GM12878 (cell line): ENCODE measurements around the gene CCNL2. TPM values are rescaled to one million over a fixed set of nuclear protein-coding genes. Genes with fewer than 3 reads are reported as not detected.

ENCODE experiments used
- ATAC-seq: fragments of 200-7000 bp; cut with Tn5 transposase; 3 replicates; pipeline ENCODE4 v1.9.1; 2020; ENCODE audit warnings: mild to moderate bottlenecking, moderate library complexity
- BruUV-seq: library from RNA; stranded (reverse); fragments of 400-500 nt; replicated peaks from 2 replicates; lab custom pipeline; 2021; lab: Mats Ljungman, UMichigan
- CTCF ChIA-PET: fragments of 300-600 bp; sonication (Branson Sonifier 250); formaldehyde crosslinking; extraction: SDS; loops from one replicate; lab custom pipeline; 2021; ENCODE audit warnings: inconsistent platforms; lab: Yijun Ruan, JAX
- POLR2A ChIA-PET: fragments of 350-600 bp; formaldehyde crosslinking; extraction: SDS; loops from one replicate; lab custom pipeline; 2021; ENCODE audit warnings: inconsistent platforms; lab: Charles Lee
- RAD21 ChIA-PET: fragments of 300-600 bp; sonication (Branson Sonifier 250); formaldehyde crosslinking; loops from one replicate; lab custom pipeline; 2023; ENCODE audit warnings: antibody characterized with exemption; ENCODE audit not compliant: unreplicated experiment; lab: Charles Lee
- SMC1A ChIA-PET: fragments of 300-600 bp; sonication (Branson Sonifier 250); formaldehyde crosslinking; loops from one replicate; lab custom pipeline; 2023; ENCODE audit not compliant: unreplicated experiment, uncharacterized antibody; lab: Charles Lee
- DNase-seq: peaks from one replicate; pipeline ENCODE4 v3.0.0-alpha.2; 2011; ENCODE audit warnings: low read depth, low spot score
- FAIRE-seq: peaks from 3 replicates; lab custom pipeline; 2011; peaks lifted over from hg19 to GRCh38; lab: Jason Lieb, UNC
- H2AFZ ChIP-seq: 2 replicates; pipeline ENCODE4 v1.6.0; 2011; ENCODE audit warnings: low read depth, low read length, control low read depth; ENCODE audit not compliant: control insufficient read depth
- H3K27ac ChIP-seq: 2 replicates; pipeline ENCODE4 v1.5.1; 2011; ENCODE audit warnings: control low read depth; ENCODE audit not compliant: control insufficient read depth, insufficient read depth
- H3K27me3 ChIP-seq, 2 experiments: replicated peaks in 1 of 2; 2 replicates each; pipeline versions ENCODE4 v1.6.0 to v1.6.1; 2011; ENCODE audit warnings: low read length in 1 of 2; ENCODE audit not compliant: control insufficient read depth in 2 of 2, insufficient read depth in 2 of 2
- H3K36me3 ChIP-seq, 2 experiments: 2 replicates each; pipeline ENCODE4 v1.5.1; 2011; ENCODE audit warnings: low read length in 1 of 2; ENCODE audit not compliant: control insufficient read depth in 2 of 2, insufficient read depth in 2 of 2
- H3K4me1 ChIP-seq: 2 replicates; pipeline ENCODE4 v1.6.1; 2011; ENCODE audit warnings: mild to moderate bottlenecking, low read length, moderate library complexity, mixed read lengths; ENCODE audit not compliant: control insufficient read depth, insufficient read depth
- H3K4me2 ChIP-seq: 2 replicates; pipeline ENCODE4 v1.6.0; 2011; ENCODE audit warnings: control low read depth; ENCODE audit not compliant: control insufficient read depth, insufficient read depth
- H3K4me3 ChIP-seq: fragments of 200-600 bp; sonication (generic); 2 replicates; pipeline ENCODE4 v1.5.1; 2016
- H3K79me2 ChIP-seq: 2 replicates; pipeline ENCODE4 v1.6.0; 2011; ENCODE audit warnings: low read length; ENCODE audit not compliant: control insufficient read depth, insufficient read depth
- H3K9ac ChIP-seq: 2 replicates; pipeline ENCODE4 v1.8.0; 2011; ENCODE audit warnings: low read length, control low read depth, mixed read lengths; ENCODE audit not compliant: control insufficient read depth, insufficient read depth
- H3K9me3 ChIP-seq: replicated peaks from 3 replicates; pipeline ENCODE4 v1.5.1; 2011; ENCODE audit warnings: mild to moderate bottlenecking, low read length; ENCODE audit not compliant: control insufficient read depth, insufficient read depth
- H4K20me1 ChIP-seq: 2 replicates; pipeline ENCODE4 v1.6.0; 2011; ENCODE audit not compliant: control insufficient read depth, insufficient read depth
- CBFB ChIP-seq: IDR thresholded peaks from 2 replicates; pipeline ENCODE4 v1.6.1; 2016; ENCODE audit warnings: antibody characterized with exemption, low read depth
- CBX3 ChIP-seq: fragments of 200-600 bp; sonication (generic); IDR thresholded peaks from 2 replicates; pipeline ENCODE4 v1.6.1; 2016; ENCODE audit warnings: low read depth, borderline replicate concordance
- ELK1 ChIP-seq: IDR thresholded peaks from 2 replicates; pipeline ENCODE4 v1.6.1; 2012; ENCODE audit warnings: low read depth, low read length, improper control_type of control experiment
- EZH2 ChIP-seq: IDR thresholded peaks from 2 replicates; pipeline ENCODE4 v1.6.1; 2012; ENCODE audit warnings: low read depth, mild to moderate bottlenecking, control low read depth, inconsistent platforms, low read length, borderline replicate concordance; ENCODE audit not compliant: control insufficient read depth
- FOXM1 ChIP-seq: IDR thresholded peaks from 2 replicates; pipeline ENCODE4 v1.6.1; 2012; ENCODE audit warnings: low read depth, mild to moderate bottlenecking, inconsistent platforms, low read length, moderate library complexity
- HDAC2 ChIP-seq: fragments of 200-600 bp; sonication (generic); IDR thresholded peaks from 2 replicates; pipeline ENCODE4 v1.6.1; 2017
- SMC3 ChIP-seq: IDR thresholded peaks from 2 replicates; pipeline ENCODE4 v1.6.1; 2011; ENCODE audit warnings: low read length, improper control_type of control experiment, borderline replicate concordance
- SPI1 ChIP-seq: IDR thresholded peaks from 2 replicates; pipeline ENCODE4 v1.6.1; 2011; ENCODE audit warnings: low read depth, mild to moderate bottlenecking, low read length, moderate library complexity, borderline replicate concordance; ENCODE audit not compliant: insufficient read depth
- TCF3 ChIP-seq: IDR thresholded peaks from 2 replicates; pipeline ENCODE4 v1.6.1; 2012; ENCODE audit warnings: low read depth, mild to moderate bottlenecking, low read length, borderline replicate concordance; ENCODE audit not compliant: insufficient read depth
- ZNF207 ChIP-seq: fragments of 450-650 bp; IDR thresholded peaks from 2 replicates; pipeline ENCODE4 v1.6.1; 2014; ENCODE audit warnings: antibody characterized with exemption, mild to moderate bottlenecking, borderline replicate concordance
- ZNF24 ChIP-seq: fragments of 450-650 bp; IDR thresholded peaks from 2 replicates; pipeline ENCODE4 v1.6.1; 2017; ENCODE audit warnings: antibody characterized with exemption, mild to moderate bottlenecking
- WGBS: methylation state at CpG from one replicate; pipeline ENCODE4 v1.1.6; 2016; ENCODE audit warnings: low lambda C conversion rate; ENCODE audit not compliant: insufficient replicate concordance, insufficient coverage; ENCODE audit errors: missing lambda C conversion rate; 5-methylcytosine and 5-hydroxymethylcytosine counted together
- in situ Hi-C: fragments of 300-500 bp; cut with MboI; formaldehyde crosslinking; loops from 9 replicates; pipeline ENCODE4 v1.14.3; 2018; ENCODE audit warnings: mixed read lengths
- intact Hi-C: fragments of 100-400 bp; cut with micrococcal nuclease; formaldehyde crosslinking; loops from one replicate; pipeline ENCODE4 v1.14.2; 2022; ENCODE audit not compliant: unreplicated experiment
- polyA plus RNA-seq, 11 experiments: library from polyadenylated mRNA; depleted of rRNA in 4 of 11; unstranded in 6 of 11; stranded (reverse) in 5 of 11; fragments of >200 nt; fragmentation: Nextera tagmentation in 4 of 11; fragmentation: Illumina TruSeq in 1 of 11; extraction: Ambion mirVana in 4 of 11; extraction: Trizol in 1 of 11; gene quantifications; 1 replicate in 1 of 11; 2 replicates in 10 of 11; pipeline versions ENCODE4 v1.2.1 to v1.2.3, GENCODE V29; 2011 to 2016; ENCODE audit warnings: inconsistent platforms in 2 of 11, missing spikeins in 2 of 11, low read depth in 1 of 11
- total RNA-seq, 4 experiments: library from RNA; depleted of rRNA in 3 of 4; stranded (reverse); fragments of >200 nt in 3 of 4; fragmentation: Illumina TruSeq in 1 of 4; extraction: Trizol in 1 of 4; gene quantifications; 2 replicates each; pipeline versions ENCODE4 v1.2.1 to v1.2.3, GENCODE V29; 2013 to 2021
- TF ChIP-seq, protein P1 (sequence below): fragments of 450-650 bp; IDR thresholded peaks from 2 replicates; pipeline ENCODE4 v1.6.1; 2017; ENCODE audit warnings: borderline replicate concordance

Gene CCNL2
- total and polyA plus RNA-seq, 10 of the 15 experiments (the other 5 are each of a cell fraction or from before 2014, with no cell fraction given) = 2.1 to 143 (median 101) TPM

DNA sequence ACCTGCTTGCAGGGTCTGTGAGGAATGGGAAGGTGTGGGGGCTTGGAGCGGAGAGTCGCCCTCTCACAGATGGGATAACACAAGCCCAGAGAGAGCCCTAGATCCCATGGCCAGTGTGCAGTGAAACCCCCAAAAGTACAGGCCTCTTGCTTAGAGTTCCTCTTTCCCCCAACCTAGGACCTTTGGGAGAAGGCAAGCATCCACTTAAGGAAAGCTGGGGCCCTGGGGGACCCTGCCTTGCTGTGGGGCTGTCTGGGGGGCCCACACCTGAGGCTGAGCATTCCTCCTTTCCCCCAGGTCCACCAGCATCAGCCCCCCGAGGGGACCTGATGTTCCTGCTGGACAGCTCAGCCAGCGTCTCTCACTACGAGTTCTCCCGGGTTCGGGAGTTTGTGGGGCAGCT lies 37.5 kb upstream of the CCNL2 start:
- H3K36me3 ChIP-seq = no peaks in the 10 kb centered on the region
- no peaks in the 10 kb centered on the region for H3K9me3 ChIP-seq
- H3K79me2 ChIP-seq = no peaks in the 10 kb centered on the region
- no peak for TF ChIP-seq ZNF24
- TF ChIP-seq SPI1 = peak; percentile 13; the same call in 1 of the 2 replicates
- TF ChIP-seq, all 136 proteins: peak for 1
- H3K4me3 ChIP-seq = no peak overlapping the region
- in situ Hi-C loops (no loop called here), intact Hi-C loops (no loop called here)
- no peak for DNase-seq
- no peak for FAIRE-seq
- H3K4me1 ChIP-seq = peaks cover 26% of the 10 kb centered on the region
- H3K27me3 ChIP-seq = peaks cover 0 to 11% of the 10 kb centered on the region in 2 experiments; a peak in 3 of 4 replicates
- H2AFZ ChIP-seq = no peak overlapping the region
- ChIA-PET RAD21 (interaction anchor here (1.1 to 2.0 kb wide), 2 partner anchors 29 to 68 kb away, joined by 4 to 8 read pairs; partner anchors contain the start of gene MRPL20), CTCF (interaction anchor here (0.6 to 2.3 kb wide), 4 partner anchors 34 to 65 kb away, joined by 3 to 15 read pairs (median 7); partner anchors contain the start of gene AURKAIP1), SMC1A (no interaction called here), POLR2A (interaction anchor here (0.7 to 1.7 kb wide), 5 partner anchors 13 to 460 kb away, joined by 3 to 10 read pairs (median 4); no protein-coding TSS in a partner anchor)
- H3K27ac ChIP-seq = no peak overlapping the region
- WGBS = 77% methylated on average over 7 of the region's 7 CpGs
- no TSS peak for BruUV-seq
- no peak overlapping the region for H3K9ac ChIP-seq
- no peak overlapping the region for H3K4me2 ChIP-seq
- ATAC-seq = no peak
- H4K20me1 ChIP-seq = no peaks in the 10 kb centered on the region

DNA sequence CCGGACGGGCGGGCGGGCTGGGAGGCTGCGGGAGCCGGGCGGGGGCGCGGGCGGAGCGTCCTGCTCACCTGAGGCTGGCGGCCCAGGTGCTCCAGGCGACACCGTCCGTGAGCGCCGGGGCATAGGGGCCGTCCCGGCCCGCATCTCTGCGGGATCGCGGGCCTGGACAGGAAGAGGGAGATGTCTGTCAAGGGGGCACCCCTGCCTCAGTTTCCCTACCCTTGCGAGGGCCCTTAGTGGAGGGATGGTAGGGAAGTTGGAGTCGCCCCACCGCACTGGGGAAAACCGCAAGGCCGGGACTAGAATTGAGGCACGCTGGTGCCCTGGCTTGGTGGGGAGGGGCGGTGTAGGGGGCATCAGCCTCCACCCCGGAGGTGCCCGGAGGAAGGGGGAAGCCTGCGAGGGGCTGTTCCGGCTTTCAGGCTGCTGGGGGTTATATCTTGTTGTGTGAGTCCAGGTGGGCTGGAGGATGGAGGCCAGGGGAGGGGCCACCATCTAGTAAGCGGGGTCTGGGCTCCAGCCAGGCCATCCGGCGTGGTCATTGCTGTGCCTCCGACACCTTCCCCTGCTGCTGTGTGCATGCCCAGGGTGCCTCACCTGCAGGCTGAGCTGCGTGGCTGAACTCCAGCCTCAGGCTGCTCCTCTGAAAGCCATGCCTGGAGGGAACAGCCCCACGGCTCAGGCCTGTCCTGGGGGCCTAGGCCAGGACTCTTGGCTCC lies 36.9 kb upstream of the CCNL2 start:
- intact Hi-C loops (no loop called here), in situ Hi-C loops (no loop called here)
- Histone ChIP-seq H3K36me3 (no peaks in the 10 kb centered on the region), H3K4me2 (peak overlapping the region; percentile 63; the same call in 1 of the 2 replicates), H3K4me3 (peak overlapping the region; percentile 57; the same call in 1 of the 2 replicates), H3K27me3 (peaks cover 0 to 11% of the 10 kb centered on the region in 2 experiments; a peak in 3 of 4 replicates), H3K27ac (no peak overlapping the region), H3K4me1 (peaks cover 22% of the 10 kb centered on the region), H4K20me1 (no peaks in the 10 kb centered on the region), H2AFZ (no peak overlapping the region), H3K79me2 (no peaks in the 10 kb centered on the region), H3K9me3 (no peaks in the 10 kb centered on the region), H3K9ac (no peak overlapping the region)
- DNase-seq (no peak), FAIRE-seq (no peak), ATAC-seq (no peak)
- BruUV-seq = no TSS peak
- ChIA-PET POLR2A (interaction anchor here (1.0 to 1.3 kb wide), 3 partner anchors 14 to 460 kb away, joined by 3 read pairs; no protein-coding TSS in a partner anchor), RAD21 (interaction anchor here (2.0 kb wide), 1 partner anchor 28 kb away, joined by 8 read pairs; the partner anchor contains the start of gene MRPL20), CTCF (interaction anchor here (1.8 to 2.3 kb wide), 2 partner anchors 60 to 64 kb away, joined by 5 to 9 read pairs; partner anchors contain the start of gene AURKAIP1), SMC1A (no interaction called here)
- WGBS = 18% methylated on average over 31 of the region's 40 CpGs
- no peak for TF ChIP-seq SMC3
- TF ChIP-seq HDAC2 = no peak
- TF ChIP-seq FOXM1 = no peak
- TF ChIP-seq, protein P1, sequence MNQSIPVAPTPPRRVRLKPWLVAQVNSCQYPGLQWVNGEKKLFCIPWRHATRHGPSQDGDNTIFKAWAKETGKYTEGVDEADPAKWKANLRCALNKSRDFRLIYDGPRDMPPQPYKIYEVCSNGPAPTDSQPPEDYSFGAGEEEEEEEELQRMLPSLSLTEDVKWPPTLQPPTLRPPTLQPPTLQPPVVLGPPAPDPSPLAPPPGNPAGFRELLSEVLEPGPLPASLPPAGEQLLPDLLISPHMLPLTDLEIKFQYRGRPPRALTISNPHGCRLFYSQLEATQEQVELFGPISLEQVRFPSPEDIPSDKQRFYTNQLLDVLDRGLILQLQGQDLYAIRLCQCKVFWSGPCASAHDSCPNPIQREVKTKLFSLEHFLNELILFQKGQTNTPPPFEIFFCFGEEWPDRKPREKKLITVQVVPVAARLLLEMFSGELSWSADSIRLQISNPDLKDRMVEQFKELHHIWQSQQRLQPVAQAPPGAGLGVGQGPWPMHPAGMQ = no peak
- no peak for TF ChIP-seq CBFB
- TF ChIP-seq CBX3 = no peak
- TF ChIP-seq ZNF207 = no peak
- no peak for TF ChIP-seq SPI1
- TF ChIP-seq EZH2 = no peak
- TF ChIP-seq ELK1 = no peak
- no peak for TF ChIP-seq TCF3
